Activated CD4-positive, alpha-beta T cell treated with anti-CD3 and anti-CD28 coated beads, Interleukin-10, Interleukin-2, amounts not matched to agents 100 ng/mL and 50 ng/mL, durations not matched to agents 16 hours and 8 hours (primary cell): ENCODE results near the gene SMYD3.
"Not testable (repeated sequence)": the region's sequence is repeated elsewhere in the genome, so short reads cannot be mapped to it uniquely, and the experiment has no call there.

Source experiments
- DNase-seq: peaks from one replicate; pipeline ENCODE4 v3.0.0-alpha.2; 2020

SMYD3 gene

DNA sequence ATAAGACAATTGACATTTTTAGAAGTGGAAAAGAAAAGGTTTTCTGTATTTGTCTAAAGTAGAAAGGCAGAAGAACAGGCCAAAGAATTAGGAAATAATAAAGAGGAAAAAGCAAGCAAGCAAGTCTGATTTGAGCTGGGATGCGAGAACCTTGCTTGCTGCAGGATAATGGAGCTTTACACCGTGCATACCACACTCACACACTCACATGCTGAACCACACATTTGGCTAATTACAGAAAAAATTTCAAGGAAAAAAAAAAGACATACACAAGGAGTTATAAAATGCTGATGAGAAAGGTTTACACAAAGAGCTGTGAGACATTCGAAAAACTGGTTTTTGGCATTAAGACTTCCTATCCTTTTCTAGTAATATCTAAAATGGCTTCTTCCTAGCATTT lies 758.4 kb downstream of the SMYD3 start:
- DNase-seq = no peak

DNA sequence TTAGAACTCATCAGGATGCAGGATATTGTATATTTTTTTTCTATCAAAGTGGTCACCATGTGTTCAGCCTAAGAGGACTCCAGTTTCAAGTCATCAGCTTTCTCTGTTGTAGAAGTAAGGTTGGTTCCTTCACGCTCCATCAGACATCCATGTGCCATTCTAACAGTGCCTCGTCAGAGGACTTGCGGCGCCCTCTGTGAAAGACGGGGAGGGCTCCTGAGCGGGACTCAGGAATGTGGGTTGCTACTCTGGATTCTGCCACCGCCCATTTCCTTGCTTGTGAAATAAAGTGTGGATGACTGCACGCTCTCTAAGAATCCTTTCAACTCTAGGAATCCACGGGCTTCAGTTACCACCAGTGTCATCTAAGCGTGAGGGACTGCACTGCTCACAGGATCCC lies 758.8 kb downstream of the SMYD3 start:
- DNase-seq = no peak

DNA sequence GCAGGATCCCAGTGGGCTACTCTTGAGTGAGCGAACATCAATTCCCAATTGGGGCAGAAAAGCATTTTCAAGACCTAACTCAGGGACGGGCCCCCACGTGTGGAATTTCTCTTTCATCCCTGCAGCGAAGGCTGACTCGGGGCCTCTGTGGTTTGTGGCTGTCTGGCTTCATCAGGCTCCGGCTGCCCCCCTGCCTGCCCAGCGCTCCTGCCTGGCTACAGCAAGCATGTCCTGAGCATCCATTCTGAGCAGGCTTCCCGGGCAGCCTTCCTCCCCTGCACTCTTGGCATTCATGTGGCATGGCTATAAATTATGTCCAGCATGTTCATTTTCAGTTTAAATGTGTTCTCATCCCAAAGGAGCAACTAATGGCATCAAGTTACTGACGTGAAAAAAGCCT lies 764.2 kb downstream of the SMYD3 start:
- no peak for DNase-seq

DNA sequence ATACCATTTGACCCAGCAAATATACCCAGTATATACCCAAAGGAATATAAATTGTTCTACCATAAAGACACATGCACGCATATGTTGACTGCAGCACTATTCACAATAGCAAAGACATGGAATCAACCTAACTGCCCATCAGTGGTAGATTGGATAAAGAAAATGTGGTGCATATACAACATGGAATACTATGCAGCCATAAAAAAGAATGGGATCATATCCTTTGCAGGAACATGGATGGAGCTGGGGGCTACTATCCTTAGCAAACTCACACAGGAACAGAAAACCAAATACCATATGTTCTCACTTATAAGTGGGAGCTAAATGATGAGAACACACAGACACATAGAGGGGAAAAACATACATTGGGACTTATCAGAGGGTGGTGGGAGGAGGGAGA lies 766.7 kb downstream of the SMYD3 start:
- not testable (repeated sequence) for DNase-seq

DNA sequence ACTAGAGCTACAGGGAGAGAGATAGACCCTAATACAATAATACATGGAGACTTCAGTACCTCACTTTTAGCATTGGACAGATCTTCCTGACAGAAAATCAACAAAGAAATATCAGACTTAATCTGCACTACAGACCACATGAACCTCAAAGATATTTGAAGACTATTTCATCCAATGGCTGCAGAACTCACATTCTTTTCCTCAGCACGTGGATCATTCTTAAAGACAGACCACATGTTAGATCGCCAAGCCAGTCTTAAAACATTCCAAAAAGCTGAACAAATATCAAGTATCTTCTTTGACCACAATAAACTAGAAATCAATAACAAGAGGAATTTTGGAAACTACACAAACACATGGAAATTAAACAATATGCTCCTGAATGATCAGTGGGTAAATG lies 776.3 kb downstream of the SMYD3 start:
- DNase-seq = no peak

DNA sequence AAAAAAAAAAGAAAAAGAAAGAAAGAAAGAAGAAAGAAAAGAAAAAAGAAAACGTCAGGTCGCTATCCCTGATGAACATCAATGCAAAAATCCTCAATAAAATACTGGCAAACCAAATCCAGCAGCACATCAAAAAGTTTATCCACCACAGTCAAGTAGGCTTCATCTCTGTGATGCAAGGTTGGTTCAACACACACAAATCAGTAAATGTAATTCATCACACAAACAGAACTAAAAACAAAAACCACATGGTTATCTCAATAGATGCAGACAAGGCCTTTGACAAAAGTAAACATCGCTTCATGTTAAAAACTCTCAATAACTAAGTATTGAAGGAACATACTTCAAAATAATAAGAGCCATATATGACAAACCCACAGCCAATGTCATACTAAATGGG lies 779.0 kb downstream of the SMYD3 start:
- DNase-seq = not testable (repeated sequence)

DNA sequence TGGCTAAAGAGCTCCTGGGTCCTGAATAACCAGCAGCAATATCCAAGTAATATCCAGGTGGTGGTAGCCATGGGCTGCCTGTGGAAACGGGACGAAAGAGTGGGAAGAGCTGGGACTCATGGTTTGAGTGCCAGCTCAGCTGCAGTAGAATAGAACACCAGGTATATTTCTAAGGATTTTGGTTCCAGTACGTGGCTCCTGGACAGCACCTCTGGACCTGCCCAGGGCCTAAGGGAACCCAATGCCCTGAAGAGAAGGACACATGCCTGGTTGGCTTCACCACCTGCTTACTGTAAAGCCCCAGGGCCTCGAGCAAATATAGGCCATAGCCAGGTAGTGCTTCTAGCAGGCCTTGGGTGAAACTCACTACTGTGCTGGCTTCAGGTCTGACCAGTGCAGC lies 785.6 kb downstream of the SMYD3 start:
- DNase-seq = no peak

DNA sequence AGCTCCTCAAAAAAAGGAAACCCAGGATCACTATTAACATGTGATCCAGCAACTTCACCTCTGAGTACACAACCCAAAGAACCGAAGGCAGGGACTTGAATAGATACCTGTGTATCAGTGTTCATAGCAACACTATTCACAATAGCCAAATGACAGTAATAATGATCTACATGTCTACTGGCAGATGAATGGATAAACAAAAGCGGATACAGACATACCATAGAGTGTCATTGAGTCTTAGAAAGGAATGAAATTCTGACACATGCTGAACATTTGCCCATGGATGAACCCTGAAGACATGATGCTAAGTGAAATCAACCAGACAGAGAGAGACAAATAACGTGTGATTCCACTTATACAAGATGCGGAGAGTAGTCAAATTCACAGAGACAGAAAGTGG lies 788.1 kb downstream of the SMYD3 start:
- no peak for DNase-seq

DNA sequence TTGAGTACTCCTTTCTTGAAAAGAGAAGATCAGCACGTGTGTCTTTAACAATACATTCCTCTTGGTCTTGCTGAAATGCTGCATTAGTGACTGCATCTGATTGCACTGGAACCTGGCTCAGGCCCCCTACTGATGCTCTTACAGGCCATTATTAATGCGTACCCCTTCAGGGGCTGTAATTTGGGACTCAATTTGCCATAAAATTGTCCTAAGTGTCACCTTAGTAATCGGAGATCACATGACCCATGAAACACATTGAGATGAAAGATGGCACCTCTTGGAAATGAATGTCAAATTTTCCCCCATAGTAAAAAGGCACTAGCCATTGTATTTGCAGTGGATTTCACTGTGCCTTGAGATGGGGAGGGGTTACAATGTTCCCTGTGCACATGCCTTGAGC lies 789.0 kb downstream of the SMYD3 start:
- no peak for DNase-seq

DNA sequence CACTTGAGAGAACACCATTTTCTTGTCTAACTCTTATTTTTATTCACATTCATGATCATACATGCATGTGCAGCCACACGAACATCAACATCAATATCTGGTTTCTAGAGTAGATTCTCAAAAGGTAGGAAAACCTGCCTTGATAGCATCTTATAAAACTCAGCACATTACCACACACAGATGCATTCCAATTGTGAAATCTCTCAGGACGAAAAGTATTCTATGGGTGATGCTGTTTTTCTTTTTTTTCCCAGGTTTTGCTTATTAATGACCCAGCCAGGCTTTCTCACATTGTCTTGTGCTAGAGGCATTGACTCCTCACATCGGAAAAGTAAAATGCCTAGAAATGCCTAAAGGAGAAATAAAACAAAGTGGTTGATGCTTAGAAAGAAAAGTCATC lies 789.5 kb downstream of the SMYD3 start:
- DNase-seq = no peak

DNA sequence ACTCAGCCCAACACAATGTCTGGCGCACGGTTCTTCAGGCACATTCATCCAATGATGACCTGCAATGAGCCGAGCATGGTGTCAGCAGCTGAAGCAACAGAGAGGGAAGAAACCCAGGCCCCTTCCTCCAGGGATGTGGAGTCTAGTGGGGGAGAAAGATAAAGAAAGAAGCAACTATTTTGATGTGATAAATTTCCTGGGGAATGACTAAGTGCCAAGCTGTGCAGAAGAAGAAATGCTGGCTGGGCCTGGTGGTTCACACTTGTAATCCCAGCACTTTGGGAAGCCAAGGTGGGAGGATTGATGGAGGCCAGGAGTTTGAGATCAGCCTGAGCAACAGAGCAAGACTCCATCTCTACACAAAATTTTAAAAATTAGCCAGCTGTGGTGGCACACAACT lies 790.5 kb downstream of the SMYD3 start:
- no peak for DNase-seq

DNA sequence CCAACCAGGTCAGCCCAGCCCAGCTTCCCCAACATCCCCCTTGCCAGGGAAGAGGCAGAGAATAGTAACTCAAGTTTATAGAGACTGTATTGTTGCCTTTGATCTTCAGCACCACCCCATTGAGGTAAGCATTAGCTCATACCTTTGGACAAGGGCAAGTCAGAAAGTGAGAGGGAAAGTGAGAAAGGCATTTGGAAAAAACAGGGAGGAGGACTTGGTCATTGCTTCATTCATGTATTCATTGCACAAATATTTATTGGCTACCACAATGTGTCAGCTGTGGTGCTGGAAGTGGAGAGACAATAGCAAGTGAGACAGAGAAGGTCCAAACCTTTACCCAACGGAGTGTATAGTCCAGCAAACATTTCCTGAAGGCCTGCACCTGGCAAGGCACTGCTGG lies 791.1 kb downstream of the SMYD3 start:
- DNase-seq = no peak

DNA sequence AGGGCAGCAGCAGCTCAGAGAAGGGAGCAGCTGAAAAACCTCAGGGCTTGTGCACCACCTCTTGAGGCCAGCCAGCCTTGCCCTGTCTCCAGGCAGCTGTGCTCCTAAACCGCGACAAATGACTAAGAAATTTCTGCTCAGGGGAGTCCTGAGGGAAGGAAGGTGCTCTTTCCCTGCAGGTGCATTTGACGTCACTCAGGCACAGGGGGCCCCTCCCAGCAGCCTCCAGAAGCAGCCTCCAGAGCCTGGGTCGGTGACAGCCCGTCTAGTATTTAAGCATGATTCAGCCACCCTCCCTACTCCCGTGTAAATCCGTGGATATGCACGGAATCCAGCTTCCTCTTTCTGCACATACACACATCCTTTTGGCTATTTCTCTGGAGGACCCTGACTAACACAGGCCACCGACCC lies 791.8 kb downstream of the SMYD3 start:
- DNase-seq = no peak

DNA sequence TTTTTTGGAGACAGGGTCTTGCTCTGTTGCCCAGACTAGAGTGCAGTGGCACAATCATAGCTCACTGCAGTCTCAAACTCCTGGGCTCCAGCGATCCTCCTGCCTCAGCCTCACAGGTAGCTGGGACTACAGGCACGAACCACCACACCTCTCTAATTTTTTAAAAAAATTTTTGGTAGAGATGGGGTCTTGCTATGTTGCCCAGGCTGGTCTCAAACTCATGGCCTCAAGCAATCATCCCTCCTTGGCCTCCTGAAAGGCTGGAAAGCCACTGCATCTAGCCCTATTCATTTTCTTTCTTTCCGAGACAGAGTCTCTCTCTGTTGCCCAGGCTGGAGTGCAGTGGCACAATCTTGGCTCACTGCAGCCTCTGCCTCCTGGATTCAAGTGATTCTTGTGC lies 793.1 kb downstream of the SMYD3 start:
- not testable (repeated sequence) for DNase-seq

DNA sequence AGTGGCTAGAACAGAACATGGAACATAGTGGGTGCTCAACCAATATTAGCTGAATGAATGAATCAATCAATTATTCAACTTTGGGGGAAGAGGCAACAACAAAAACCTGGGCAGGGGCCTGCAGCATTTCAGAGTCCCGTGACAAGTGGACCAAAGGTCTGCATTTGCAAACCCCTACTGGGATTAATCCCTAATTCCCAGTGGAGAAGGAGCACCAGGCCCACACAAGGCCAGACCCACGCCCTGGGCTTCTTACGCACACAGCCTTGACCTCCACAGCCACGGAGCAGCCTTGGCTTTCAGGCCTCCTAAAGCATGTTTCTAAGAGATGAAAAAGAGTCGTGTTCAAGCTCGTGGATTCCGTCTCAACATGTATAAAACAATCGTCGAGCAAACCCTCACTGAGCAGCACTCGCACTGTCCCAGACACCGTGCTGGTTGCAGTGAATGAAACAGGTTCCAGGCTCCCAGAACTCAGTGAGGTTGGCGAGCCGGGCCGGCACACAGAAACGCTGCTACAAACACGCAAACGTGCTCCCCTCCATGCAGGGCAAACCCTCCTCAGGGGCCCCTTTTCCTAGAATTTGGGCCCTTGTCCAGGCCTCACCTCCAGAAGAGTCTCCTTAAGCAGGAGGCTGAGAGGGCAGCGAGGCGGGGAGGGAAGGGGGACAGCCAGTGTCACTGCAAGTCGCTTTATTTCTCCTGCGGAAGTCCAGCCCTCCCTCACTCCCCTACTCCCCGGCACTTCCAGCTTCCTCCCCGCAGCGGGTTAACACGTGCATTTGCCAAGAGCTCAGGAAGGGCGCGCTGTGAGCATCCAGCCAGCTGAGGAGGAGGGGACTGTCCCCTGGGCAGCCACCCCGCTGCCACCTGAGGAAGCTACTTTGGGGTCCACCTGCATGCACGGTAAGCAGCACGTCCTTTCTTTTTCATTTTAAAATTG lies 795.8 kb downstream of the SMYD3 start:
- DNase-seq = no peak

DNA sequence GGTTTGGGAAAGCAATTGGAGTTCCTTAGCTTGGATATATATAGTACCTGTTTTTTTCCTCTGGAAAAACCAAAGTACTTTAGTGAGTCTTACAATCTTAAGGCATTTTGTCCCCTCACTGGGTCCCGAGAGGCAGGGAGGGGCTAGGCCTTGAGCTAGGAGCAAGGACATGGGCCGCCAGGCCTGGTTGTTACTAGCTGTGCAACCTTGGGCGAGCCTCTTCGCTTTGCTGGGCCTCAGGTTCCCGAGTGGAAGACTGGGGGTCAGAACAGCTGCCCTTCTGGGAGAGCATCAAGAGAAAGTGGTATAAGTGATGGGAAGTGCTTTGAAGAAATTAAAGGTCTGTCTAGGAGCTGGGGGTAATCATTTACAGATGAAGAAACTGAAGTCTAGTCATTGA lies 799.1 kb downstream of the SMYD3 start:
- no peak for DNase-seq

DNA sequence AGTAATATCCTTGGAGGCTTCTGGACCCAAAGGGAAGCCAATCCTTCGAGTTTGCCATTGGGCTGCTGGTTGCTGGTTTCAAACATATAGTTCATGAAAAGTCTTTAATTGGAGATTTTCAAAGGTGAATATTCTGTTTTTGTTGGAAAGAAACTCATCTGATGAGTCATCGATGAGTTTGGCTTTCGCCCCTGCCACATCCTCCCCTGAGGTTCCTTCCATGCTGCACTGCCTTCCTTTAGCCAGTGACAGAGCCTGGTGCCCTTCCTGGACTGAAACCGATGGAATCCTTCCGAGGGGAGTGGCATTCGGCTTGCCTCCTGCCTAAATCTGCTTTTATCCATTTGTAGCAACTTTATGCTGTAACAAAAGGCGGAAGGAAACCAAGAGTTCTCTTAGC lies 802.3 kb downstream of the SMYD3 start:
- no peak for DNase-seq

DNA sequence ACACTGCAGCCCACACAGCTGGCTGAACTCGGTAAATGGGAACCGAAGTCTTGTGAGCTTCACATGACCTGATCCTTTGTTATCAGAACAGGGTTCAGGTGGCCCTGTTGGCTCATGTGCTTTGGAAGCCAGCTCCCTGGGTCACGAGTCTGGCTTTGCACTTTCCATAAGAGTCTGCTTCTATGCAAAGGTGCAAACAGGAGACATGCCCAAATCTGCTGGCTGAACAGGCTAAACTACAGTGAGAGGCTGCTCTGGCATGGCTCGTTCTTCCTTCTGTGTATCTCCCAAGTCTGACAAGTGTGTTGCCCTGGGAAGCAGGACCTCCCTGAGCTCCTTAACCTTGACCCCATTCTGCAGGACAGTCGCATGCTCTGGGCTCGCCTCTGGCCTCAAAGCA lies 802.7 kb downstream of the SMYD3 start:
- no peak for DNase-seq

DNA sequence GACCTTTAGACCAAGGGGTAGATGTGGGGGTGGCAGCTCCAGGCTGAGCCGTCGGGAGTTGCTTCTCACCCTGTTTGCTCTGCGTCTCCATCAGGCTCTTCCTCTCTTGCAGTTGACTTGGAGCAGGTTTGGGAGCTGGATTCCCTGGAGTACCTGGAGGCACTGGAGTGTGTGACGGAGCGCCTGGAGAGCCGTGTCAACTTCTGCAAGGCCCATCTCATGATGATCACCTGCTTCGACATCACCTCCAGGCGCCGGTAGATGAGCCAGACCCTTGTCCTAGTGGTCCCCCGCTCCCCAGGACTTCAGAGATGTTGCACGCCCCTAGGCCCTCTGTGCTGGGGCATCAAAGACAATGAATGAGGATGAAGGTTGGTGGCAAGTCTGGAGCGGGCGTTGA lies 804.7 kb downstream of the SMYD3 start:
- no peak for DNase-seq

DNA sequence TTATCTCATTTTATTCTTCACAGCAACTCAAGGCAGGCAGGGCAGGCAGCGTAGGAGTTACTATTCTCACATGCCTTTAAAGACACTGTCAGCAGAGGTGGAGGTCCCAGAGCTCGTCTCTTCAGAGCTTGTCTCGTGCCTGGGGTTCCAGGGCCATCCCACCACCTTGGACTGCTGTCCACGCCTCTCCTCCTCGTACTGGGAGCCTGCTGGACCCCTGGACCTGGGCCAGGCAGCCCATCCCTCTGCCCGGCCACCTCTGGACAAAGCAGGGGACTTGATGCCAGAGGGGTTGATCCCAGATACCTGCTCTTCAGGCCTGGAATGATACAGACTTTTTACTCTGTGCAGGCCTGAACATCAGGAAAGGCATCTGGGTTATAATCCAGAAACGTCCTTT lies 805.4 kb downstream of the SMYD3 start:
- DNase-seq = no peak

DNA sequence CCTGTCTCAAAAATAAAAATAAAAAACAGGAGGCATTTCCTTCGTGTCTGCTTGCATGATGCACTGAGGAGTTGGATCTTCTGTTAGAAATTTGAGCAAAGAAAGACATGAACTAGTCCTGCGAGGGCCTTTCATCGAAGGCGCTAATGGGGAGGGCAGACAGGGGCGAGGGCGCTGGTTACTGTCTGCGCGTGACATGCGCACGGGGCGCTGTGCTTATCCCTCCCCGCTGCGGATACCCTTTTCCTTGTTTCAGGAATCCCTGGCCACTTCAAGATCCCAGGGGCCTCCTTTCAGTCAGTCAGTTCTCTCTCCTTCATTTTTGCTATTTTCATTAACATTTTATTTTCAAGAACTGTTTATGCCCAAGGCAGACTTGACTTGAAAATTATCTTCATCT lies 806.4 kb downstream of the SMYD3 start:
- no peak for DNase-seq
